SK-N-SH (cell line): ENCODE results near the gene NHSL1. TPM values are rescaled to one million over a fixed set of nuclear protein-coding genes. Genes with fewer than 3 reads are reported as not detected.

Experiments used
- CTCF ChIA-PET: fragments of 300-600, 350-600 bp; formaldehyde crosslinking; extraction: SDS; loops from one replicate; lab custom pipeline; 2021; lab: Yijun Ruan, JAX
- POLR2A ChIA-PET: fragments of 350-600 bp; sonication (Branson Sonifier 250); formaldehyde crosslinking; extraction: SDS; loops from one replicate; lab custom pipeline; 2020; ENCODE audit warnings: antibody characterized with exemption, inconsistent platforms; lab: Yijun Ruan, JAX
- DNase-seq: peaks from one replicate; pipeline ENCODE4 v3.0.0; 2012
- H2AFZ ChIP-seq: fragments of 200-600 bp; sonication (generic); 2 replicates; pipeline ENCODE4 v1.8.1; 2016; ENCODE audit warnings: antibody characterized with exemption, mild to moderate bottlenecking, low read depth
- H3F3A ChIP-seq: fragments of 200-600 bp; sonication (generic); replicated peaks from 2 replicates; pipeline ENCODE3; 2016; ENCODE audit warnings: antibody characterized with exemption, mild to moderate bottlenecking; ENCODE audit not compliant: insufficient read depth
- H3K27ac ChIP-seq, 2 experiments: fragments of 200-500 bp in 1 of 2; fragments of 200-600 bp in 1 of 2; sonication (Bioruptor generic) in 1 of 2; sonication (generic), shearing (Covaris generic) in 1 of 2; 2 replicates each; pipeline versions ENCODE4 v1.5.1 to v1.6.1; 2014 to 2016; ENCODE audit warnings: low read depth in 2 of 2, inconsistent platforms in 1 of 2, low read length in 1 of 2, mild to moderate bottlenecking in 1 of 2, mixed read lengths in 1 of 2
- H3K27me3 ChIP-seq: fragments of 200-600 bp; sonication (generic), shearing (Covaris generic); 2 replicates; pipeline ENCODE4 v1.6.1; 2016; ENCODE audit warnings: mixed run types; ENCODE audit not compliant: insufficient read depth
- H3K36me3 ChIP-seq, 2 experiments: fragments of 200-500 bp in 1 of 2; fragments of 200-600 bp in 1 of 2; sonication (Bioruptor generic) in 1 of 2; sonication (generic) in 1 of 2; replicated peaks in 1 of 2; 2 replicates each; pipeline versions ENCODE3 to v1.5.1; 2014 to 2016; ENCODE audit warnings: low read length in 1 of 2, mild to moderate bottlenecking in 1 of 2; ENCODE audit not compliant: insufficient read depth in 2 of 2, control insufficient read depth in 1 of 2
- H3K4me1 ChIP-seq, 2 experiments: fragments of 200-500 bp in 1 of 2; fragments of 200-600 bp in 1 of 2; sonication (Bioruptor generic) in 1 of 2; sonication (generic), shearing (Covaris generic) in 1 of 2; 2 replicates each; pipeline versions ENCODE4 v1.5.1 to v1.6.1; 2014 to 2016; ENCODE audit warnings: low read depth in 1 of 2, low read length in 1 of 2, mixed run types in 1 of 2; ENCODE audit not compliant: insufficient read depth in 2 of 2, control insufficient read depth in 1 of 2
- H3K4me2 ChIP-seq: fragments of 200-600 bp; sonication (generic), shearing (Covaris generic); 2 replicates; pipeline ENCODE4 v1.6.1; 2017; ENCODE audit warnings: mixed run types
- H3K4me3 ChIP-seq, 2 experiments: fragments of 200-500 bp in 1 of 2; fragments of 200-600 bp in 1 of 2; sonication (Bioruptor generic) in 1 of 2; sonication (generic), shearing (Covaris generic) in 1 of 2; 2 replicates each; pipeline versions ENCODE4 v1.5.1 to v1.8.1; 2014 to 2016; ENCODE audit warnings: low read depth in 2 of 2, inconsistent platforms in 1 of 2, low read length in 1 of 2, mild to moderate bottlenecking in 1 of 2, mixed read lengths in 1 of 2, moderate library complexity in 1 of 2
- H3K79me2 ChIP-seq: fragments of 200-600 bp; sonication (generic); 2 replicates; pipeline ENCODE4 v1.8.1; 2017; ENCODE audit warnings: mild to moderate bottlenecking; ENCODE audit not compliant: insufficient read depth
- H3K9ac ChIP-seq: fragments of 200-600 bp; sonication (generic); 2 replicates; pipeline ENCODE4 v1.6.1; 2017; ENCODE audit warnings: mixed run types
- H3K9me2 ChIP-seq: fragments of 200-600 bp; sonication (generic); 2 replicates; pipeline ENCODE4 v1.6.1; 2017; ENCODE audit warnings: mixed run types
- H3K9me3 ChIP-seq: fragments of 200-600 bp; sonication (generic); 2 replicates; pipeline ENCODE4 v1.6.1; 2017; ENCODE audit warnings: mixed run types, mild to moderate bottlenecking, moderate library complexity
- H4K20me1 ChIP-seq: fragments of 200-600 bp; sonication (generic); 2 replicates; pipeline ENCODE4 v1.6.1; 2017; ENCODE audit warnings: mild to moderate bottlenecking, mixed run types; ENCODE audit not compliant: insufficient read depth
- CTCF ChIP-seq: fragments of 200-600 bp; sonication (generic); IDR thresholded peaks from 2 replicates; pipeline ENCODE4 v1.6.1; 2017; ENCODE audit warnings: antibody characterized with exemption, mild to moderate bottlenecking, moderate library complexity
- ELF1 ChIP-seq: IDR thresholded peaks from 2 replicates; pipeline ENCODE4 v1.4.0; 2012
- FOXM1 ChIP-seq: IDR thresholded peaks from 2 replicates; pipeline ENCODE4 v1.4.0; 2012; ENCODE audit warnings: low read depth, mild to moderate bottlenecking
- GATA2 ChIP-seq: sonication (generic); formaldehyde crosslinking; IDR thresholded peaks from 2 replicates; pipeline ENCODE4 v1.5.0; 2020; ENCODE audit warnings: mild to moderate bottlenecking, missing genetic modification reagents
- NRF1 ChIP-seq: IDR thresholded peaks from 2 replicates; pipeline ENCODE4 v1.6.1; 2012; ENCODE audit warnings: low read depth, mild to moderate bottlenecking, low read length
- RAD21 ChIP-seq: IDR thresholded peaks from 2 replicates; pipeline ENCODE4 v1.6.1; 2012; ENCODE audit warnings: mild to moderate bottlenecking, low read length
- SIN3A ChIP-seq: IDR thresholded peaks from 2 replicates; pipeline ENCODE4 v1.6.1; 2012; ENCODE audit warnings: low read depth, mild to moderate bottlenecking, low read length, moderate library complexity, borderline replicate concordance
- TAF1 ChIP-seq: IDR thresholded peaks from 2 replicates; pipeline ENCODE4 v1.6.1; 2012; ENCODE audit warnings: low read depth, mild to moderate bottlenecking, low read length, moderate library complexity, borderline replicate concordance
- TEAD4 ChIP-seq: IDR thresholded peaks from 2 replicates; pipeline ENCODE4 v1.4.0; 2012; ENCODE audit warnings: mild to moderate bottlenecking, borderline replicate concordance; ENCODE audit not compliant: insufficient read depth
- YY1 ChIP-seq: IDR thresholded peaks from 2 replicates; pipeline ENCODE4 v1.4.0; 2012; ENCODE audit warnings: low read depth, mild to moderate bottlenecking
- WGBS: methylation state at CpG from one replicate; pipeline ENCODE4 v1.1.6; 2017; ENCODE audit warnings: low lambda C conversion rate; 5-methylcytosine and 5-hydroxymethylcytosine counted together
- polyA plus RNA-seq, 3 experiments: library from polyadenylated mRNA; depleted of rRNA; stranded (reverse); fragments of >200 nt; gene quantifications; 2 replicates each; pipeline ENCODE4 v1.2.3, GENCODE V29; 2012
- TF ChIP-seq, protein P1 (sequence below): IDR thresholded peaks from 2 replicates; pipeline ENCODE4 v1.4.0; 2012; ENCODE audit warnings: low read depth, borderline replicate concordance
- TF ChIP-seq, protein P2 (sequence below): IDR thresholded peaks from 2 replicates; pipeline ENCODE4 v1.6.1; 2012; ENCODE audit warnings: mild to moderate bottlenecking, low read depth, low read length, moderate library complexity

The NHSL1 gene
- polyA plus RNA-seq, 1 of the 3 experiments (the other 2 are of a cell fraction) = under 0.01 TPM

GRCh38 chr6:138507977-138508675 lies 8.8 kb upstream of the NHSL1 start (continued):
- TF ChIP-seq, protein P1, sequence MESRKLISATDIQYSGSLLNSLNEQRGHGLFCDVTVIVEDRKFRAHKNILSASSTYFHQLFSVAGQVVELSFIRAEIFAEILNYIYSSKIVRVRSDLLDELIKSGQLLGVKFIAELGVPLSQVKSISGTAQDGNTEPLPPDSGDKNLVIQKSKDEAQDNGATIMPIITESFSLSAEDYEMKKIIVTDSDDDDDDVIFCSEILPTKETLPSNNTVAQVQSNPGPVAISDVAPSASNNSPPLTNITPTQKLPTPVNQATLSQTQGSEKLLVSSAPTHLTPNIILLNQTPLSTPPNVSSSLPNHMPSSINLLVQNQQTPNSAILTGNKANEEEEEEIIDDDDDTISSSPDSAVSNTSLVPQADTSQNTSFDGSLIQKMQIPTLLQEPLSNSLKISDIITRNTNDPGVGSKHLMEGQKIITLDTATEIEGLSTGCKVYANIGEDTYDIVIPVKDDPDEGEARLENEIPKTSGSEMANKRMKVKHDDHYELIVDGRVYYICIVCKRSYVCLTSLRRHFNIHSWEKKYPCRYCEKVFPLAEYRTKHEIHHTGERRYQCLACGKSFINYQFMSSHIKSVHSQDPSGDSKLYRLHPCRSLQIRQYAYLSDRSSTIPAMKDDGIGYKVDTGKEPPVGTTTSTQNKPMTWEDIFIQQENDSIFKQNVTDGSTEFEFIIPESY = no peak
- no peak for TF ChIP-seq TAF1
- no peak for TF ChIP-seq RAD21
- TF ChIP-seq NRF1 = no peak
- TF ChIP-seq ELF1 = no peak
- TF ChIP-seq, protein P2, sequence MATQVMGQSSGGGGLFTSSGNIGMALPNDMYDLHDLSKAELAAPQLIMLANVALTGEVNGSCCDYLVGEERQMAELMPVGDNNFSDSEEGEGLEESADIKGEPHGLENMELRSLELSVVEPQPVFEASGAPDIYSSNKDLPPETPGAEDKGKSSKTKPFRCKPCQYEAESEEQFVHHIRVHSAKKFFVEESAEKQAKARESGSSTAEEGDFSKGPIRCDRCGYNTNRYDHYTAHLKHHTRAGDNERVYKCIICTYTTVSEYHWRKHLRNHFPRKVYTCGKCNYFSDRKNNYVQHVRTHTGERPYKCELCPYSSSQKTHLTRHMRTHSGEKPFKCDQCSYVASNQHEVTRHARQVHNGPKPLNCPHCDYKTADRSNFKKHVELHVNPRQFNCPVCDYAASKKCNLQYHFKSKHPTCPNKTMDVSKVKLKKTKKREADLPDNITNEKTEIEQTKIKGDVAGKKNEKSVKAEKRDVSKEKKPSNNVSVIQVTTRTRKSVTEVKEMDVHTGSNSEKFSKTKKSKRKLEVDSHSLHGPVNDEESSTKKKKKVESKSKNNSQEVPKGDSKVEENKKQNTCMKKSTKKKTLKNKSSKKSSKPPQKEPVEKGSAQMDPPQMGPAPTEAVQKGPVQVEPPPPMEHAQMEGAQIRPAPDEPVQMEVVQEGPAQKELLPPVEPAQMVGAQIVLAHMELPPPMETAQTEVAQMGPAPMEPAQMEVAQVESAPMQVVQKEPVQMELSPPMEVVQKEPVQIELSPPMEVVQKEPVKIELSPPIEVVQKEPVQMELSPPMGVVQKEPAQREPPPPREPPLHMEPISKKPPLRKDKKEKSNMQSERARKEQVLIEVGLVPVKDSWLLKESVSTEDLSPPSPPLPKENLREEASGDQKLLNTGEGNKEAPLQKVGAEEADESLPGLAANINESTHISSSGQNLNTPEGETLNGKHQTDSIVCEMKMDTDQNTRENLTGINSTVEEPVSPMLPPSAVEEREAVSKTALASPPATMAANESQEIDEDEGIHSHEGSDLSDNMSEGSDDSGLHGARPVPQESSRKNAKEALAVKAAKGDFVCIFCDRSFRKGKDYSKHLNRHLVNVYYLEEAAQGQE = no peak
- no peak for TF ChIP-seq YY1
- TF ChIP-seq, all 33 proteins: peak for 0

GRCh38 chr6:138504764-138505689 lies 5.7 kb upstream of the NHSL1 start:
- H3K27ac ChIP-seq = no peak overlapping the region
- no peaks in the 10 kb centered on the region for H3K9me2 ChIP-seq
- no peaks in the 10 kb centered on the region for H3F3A ChIP-seq
- H2AFZ ChIP-seq = no peak overlapping the region
- H3K79me2 ChIP-seq = no peaks in the 10 kb centered on the region
- H3K9me3 ChIP-seq = no peaks in the 10 kb centered on the region
- WGBS = 20% methylated on average over 14 of the region's 14 CpGs
- POLR2A ChIA-PET = no interaction called here
- H4K20me1 ChIP-seq = no peaks in the 10 kb centered on the region
- TF ChIP-seq, protein P2 = no peak
- no peak for TF ChIP-seq GATA2
- TF ChIP-seq TAF1 = no peak
- TF ChIP-seq SIN3A = no peak
- no peak for TF ChIP-seq NRF1
- TF ChIP-seq TEAD4 = no peak
- no peak for TF ChIP-seq CTCF
- no peak for TF ChIP-seq FOXM1
- CTCF ChIA-PET = no interaction called here
- H3K4me1 ChIP-seq = no peaks in the 10 kb centered on the region
- peaks cover 12% of the 10 kb centered on the region; the same call in 1 of the 2 replicates for H3K27me3 ChIP-seq
- no peak overlapping the region for H3K4me3 ChIP-seq
- no peaks in the 10 kb centered on the region for H3K36me3 ChIP-seq
- no peak for DNase-seq
- H3K9ac ChIP-seq = no peak overlapping the region
- H3K4me2 ChIP-seq = no peak overlapping the region
